MM.1S (cell line): ENCODE data around the gene CHM.

Source experiments
- EZH2phosphoT487 ChIP-seq: fragments of 300-600 bp; sonication (generic); IDR thresholded peaks from 2 replicates; pipeline ENCODE4 v1.6.1; 2018; ENCODE audit warnings: antibody characterized with exemption, low read length
- TF ChIP-seq, protein P1 (sequence below): fragments of 300-600 bp; sonication (generic); IDR thresholded peaks from 2 replicates; pipeline ENCODE4 v1.5.1; 2016; ENCODE audit warnings: antibody characterized with exemption, low read length, mixed read lengths

DNA sequence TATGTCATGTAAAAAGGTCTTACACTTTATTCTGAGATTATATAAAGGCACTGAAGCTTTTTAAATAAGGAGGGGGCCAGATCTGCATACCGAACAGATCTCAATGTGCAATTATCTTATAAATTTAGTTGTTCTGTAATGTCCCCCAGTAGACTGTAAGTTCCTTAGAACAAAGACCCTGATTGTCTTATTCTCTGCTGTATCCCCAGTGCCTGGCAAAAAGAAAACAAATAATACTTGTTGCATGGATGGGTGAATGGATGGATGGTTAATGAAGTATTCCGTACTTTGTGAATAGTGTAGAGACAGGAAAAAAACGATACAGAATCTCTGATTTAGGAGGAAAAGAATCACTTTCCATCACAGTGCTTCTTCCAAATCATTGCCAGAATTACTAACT, 141.5 kb downstream of the CHM start:
- TF ChIP-seq, protein P1, sequence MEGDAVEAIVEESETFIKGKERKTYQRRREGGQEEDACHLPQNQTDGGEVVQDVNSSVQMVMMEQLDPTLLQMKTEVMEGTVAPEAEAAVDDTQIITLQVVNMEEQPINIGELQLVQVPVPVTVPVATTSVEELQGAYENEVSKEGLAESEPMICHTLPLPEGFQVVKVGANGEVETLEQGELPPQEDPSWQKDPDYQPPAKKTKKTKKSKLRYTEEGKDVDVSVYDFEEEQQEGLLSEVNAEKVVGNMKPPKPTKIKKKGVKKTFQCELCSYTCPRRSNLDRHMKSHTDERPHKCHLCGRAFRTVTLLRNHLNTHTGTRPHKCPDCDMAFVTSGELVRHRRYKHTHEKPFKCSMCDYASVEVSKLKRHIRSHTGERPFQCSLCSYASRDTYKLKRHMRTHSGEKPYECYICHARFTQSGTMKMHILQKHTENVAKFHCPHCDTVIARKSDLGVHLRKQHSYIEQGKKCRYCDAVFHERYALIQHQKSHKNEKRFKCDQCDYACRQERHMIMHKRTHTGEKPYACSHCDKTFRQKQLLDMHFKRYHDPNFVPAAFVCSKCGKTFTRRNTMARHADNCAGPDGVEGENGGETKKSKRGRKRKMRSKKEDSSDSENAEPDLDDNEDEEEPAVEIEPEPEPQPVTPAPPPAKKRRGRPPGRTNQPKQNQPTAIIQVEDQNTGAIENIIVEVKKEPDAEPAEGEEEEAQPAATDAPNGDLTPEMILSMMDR: no peak
- no peak for TF ChIP-seq EZH2phosphoT487
